Endothelial cell (in vitro differentiated cells): ENCODE data around the gene MNAT1. TPM values are rescaled to one million over a fixed set of nuclear protein-coding genes. Genes with fewer than 3 reads are reported as not detected.

Source experiments
- DNase-seq: peaks from one replicate; pipeline ENCODE4 v3.0.0; 2021; ENCODE audit warnings: low spot score
- H3K27ac Mint-ChIP-seq: one replicate; pipeline ENCODE4 v1.8.0; 2021; ENCODE audit warnings: mixed read lengths, inconsistent platforms; ENCODE audit not compliant: unreplicated experiment
- H3K27me3 Mint-ChIP-seq: one replicate; pipeline ENCODE4 v1.8.0; 2021; ENCODE audit warnings: mild to moderate bottlenecking, moderate library complexity, mixed read lengths, inconsistent platforms; ENCODE audit not compliant: unreplicated experiment
- H3K36me3 Mint-ChIP-seq: one replicate; pipeline ENCODE4 v1.8.0; 2021; ENCODE audit warnings: mild to moderate bottlenecking, low read depth, mixed read lengths, inconsistent platforms; ENCODE audit not compliant: unreplicated experiment
- H3K4me1 Mint-ChIP-seq: one replicate; pipeline ENCODE4 v1.8.0; 2021; ENCODE audit warnings: mild to moderate bottlenecking, mixed read lengths, inconsistent platforms; ENCODE audit not compliant: unreplicated experiment
- H3K4me3 Mint-ChIP-seq: one replicate; pipeline ENCODE4 v1.8.0; 2021; ENCODE audit warnings: mild to moderate bottlenecking, mixed read lengths, inconsistent platforms; ENCODE audit not compliant: unreplicated experiment
- H3K9me3 Mint-ChIP-seq: one replicate; pipeline ENCODE4 v1.8.0; 2021; ENCODE audit warnings: mixed read lengths, inconsistent platforms; ENCODE audit not compliant: unreplicated experiment
- CTCF ChIP-seq: fragments of 200-600 bp; sonication (generic); IDR thresholded peaks from one replicate; pipeline ENCODE4 v1.5.0; 2021; ENCODE audit warnings: antibody characterized with exemption; ENCODE audit not compliant: unreplicated experiment
- total RNA-seq: library from RNA; stranded (reverse); fragmentation: NEBNext Ultra II Directional; extraction: Animal tissue kit (Norgen Biotek cat#: 25700); gene quantifications from one replicate; pipeline ENCODE4 v1.2.1, GENCODE V29; 2021; ENCODE audit not compliant: unreplicated experiment

MNAT1 gene
- total RNA-seq, 1 donor from 2014 or later: 27.8 TPM

GRCh38 chr14:60815371-60815770 is 80.8 kb downstream of the MNAT1 start:
- no peak overlapping the region for H3K27ac Mint-ChIP-seq
- H3K9me3 Mint-ChIP-seq: no peaks in the 10 kb centered on the region
- H3K27me3 Mint-ChIP-seq: no peaks in the 10 kb centered on the region
- no peak for TF ChIP-seq CTCF
- peaks cover 17% of the 10 kb centered on the region for H3K36me3 Mint-ChIP-seq
- H3K4me1 Mint-ChIP-seq: no peaks in the 10 kb centered on the region
- H3K4me3 Mint-ChIP-seq: no peak overlapping the region
- DNase-seq: no peak

- TF ChIP-seq CTCF: no peak
- no peaks in the 10 kb centered on the region for H3K4me1 Mint-ChIP-seq
- no peaks in the 10 kb centered on the region for H3K27me3 Mint-ChIP-seq
- H3K4me3 Mint-ChIP-seq: no peak overlapping the region
- DNase-seq: no peak
- H3K27ac Mint-ChIP-seq: no peak overlapping the region
- H3K36me3 Mint-ChIP-seq: peaks cover 12% of the 10 kb centered on the region
- H3K9me3 Mint-ChIP-seq: no peaks in the 10 kb centered on the region
Measured at GRCh38 chr14:60817113-60817512, 82.6 kb downstream of the MNAT1 start.

- no peak for DNase-seq
- no peak for TF ChIP-seq CTCF
- Mint-ChIP-seq H3K27ac (no peak overlapping the region), H3K4me3 (no peak overlapping the region), H3K4me1 (no peaks in the 10 kb centered on the region), H3K27me3 (no peaks in the 10 kb centered on the region), H3K36me3 (no peaks in the 10 kb centered on the region), H3K9me3 (no peaks in the 10 kb centered on the region)
Measured at GRCh38 chr14:60819575-60819974, 85.0 kb downstream of the MNAT1 start.

- no peaks in the 10 kb centered on the region for H3K9me3 Mint-ChIP-seq
- TF ChIP-seq CTCF: no peak
- H3K4me3 Mint-ChIP-seq: no peak overlapping the region
Measured at GRCh38 chr14:60838601-60839000, 104.0 kb downstream of the MNAT1 start.

GRCh38 chr14:60839057-60839456 is 104.5 kb downstream of the MNAT1 start:
- no peaks in the 10 kb centered on the region for H3K9me3 Mint-ChIP-seq
- H3K27me3 Mint-ChIP-seq: peaks cover 1% of the 10 kb centered on the region
- H3K4me3 Mint-ChIP-seq: no peak overlapping the region
- H3K4me1 Mint-ChIP-seq: peaks cover 17% of the 10 kb centered on the region
- no peak for DNase-seq
- peaks cover 30% of the 10 kb centered on the region for H3K36me3 Mint-ChIP-seq
- no peak for TF ChIP-seq CTCF
- no peak overlapping the region for H3K27ac Mint-ChIP-seq

More at GRCh38 chr14:60838601-60839000, 104.0 kb downstream of the MNAT1 start:
- DNase-seq: no peak
- no peak overlapping the region for H3K27ac Mint-ChIP-seq
- H3K4me1 Mint-ChIP-seq: peaks cover 17% of the 10 kb centered on the region
- H3K36me3 Mint-ChIP-seq: peaks cover 30% of the 10 kb centered on the region
- H3K27me3 Mint-ChIP-seq: peaks cover 1% of the 10 kb centered on the region
